Subcutaneous adipose tissue (tissue), 4 donors: ENCODE data around the gene TMEM255B. TPM values are rescaled to one million over a fixed set of nuclear protein-coding genes. Genes with fewer than 3 reads are reported as not detected.

Source experiments
- total RNA-seq, 4 donors: library from RNA; depleted of rRNA; stranded (reverse); fragments of >200 nt; gene quantifications; one replicate each; pipeline ENCODE4 v1.1.0, GENCODE V29; 2016
- TF ChIP-seq, protein P1 (sequence below): fragments of 450-650 bp; IDR thresholded peaks from one replicate; pipeline ENCODE4 v1.5.1; 2016; ENCODE audit warnings: low read depth, mild to moderate bottlenecking, control low read depth, antibody characterized with exemption, moderate library complexity

Gene TMEM255B
- total RNA-seq, 4 donors from 2014 or later, result 1.5 to 19.2 (median 5.2) TPM

DNA sequence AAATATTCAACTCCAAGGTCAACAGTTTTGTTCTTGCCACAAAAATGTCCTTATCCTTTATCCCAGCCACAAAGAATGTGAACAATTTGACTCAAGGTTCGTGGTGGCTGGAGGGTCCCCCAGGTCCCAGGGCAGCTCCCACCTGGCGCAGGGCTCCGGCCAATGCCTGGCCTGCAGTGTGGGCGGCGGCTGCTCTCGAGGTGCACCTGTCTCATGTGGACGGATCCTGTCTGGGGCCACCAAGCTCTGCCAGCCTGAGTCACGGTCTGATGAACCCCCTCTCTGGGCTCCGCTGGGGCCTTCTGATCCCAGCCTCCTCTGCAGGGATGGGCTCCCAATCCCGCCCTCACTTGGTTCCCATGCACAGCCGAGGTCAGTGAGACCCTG lies 55.4 kb downstream of the TMEM255B start:
- TF ChIP-seq, protein P1, sequence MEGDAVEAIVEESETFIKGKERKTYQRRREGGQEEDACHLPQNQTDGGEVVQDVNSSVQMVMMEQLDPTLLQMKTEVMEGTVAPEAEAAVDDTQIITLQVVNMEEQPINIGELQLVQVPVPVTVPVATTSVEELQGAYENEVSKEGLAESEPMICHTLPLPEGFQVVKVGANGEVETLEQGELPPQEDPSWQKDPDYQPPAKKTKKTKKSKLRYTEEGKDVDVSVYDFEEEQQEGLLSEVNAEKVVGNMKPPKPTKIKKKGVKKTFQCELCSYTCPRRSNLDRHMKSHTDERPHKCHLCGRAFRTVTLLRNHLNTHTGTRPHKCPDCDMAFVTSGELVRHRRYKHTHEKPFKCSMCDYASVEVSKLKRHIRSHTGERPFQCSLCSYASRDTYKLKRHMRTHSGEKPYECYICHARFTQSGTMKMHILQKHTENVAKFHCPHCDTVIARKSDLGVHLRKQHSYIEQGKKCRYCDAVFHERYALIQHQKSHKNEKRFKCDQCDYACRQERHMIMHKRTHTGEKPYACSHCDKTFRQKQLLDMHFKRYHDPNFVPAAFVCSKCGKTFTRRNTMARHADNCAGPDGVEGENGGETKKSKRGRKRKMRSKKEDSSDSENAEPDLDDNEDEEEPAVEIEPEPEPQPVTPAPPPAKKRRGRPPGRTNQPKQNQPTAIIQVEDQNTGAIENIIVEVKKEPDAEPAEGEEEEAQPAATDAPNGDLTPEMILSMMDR, result no peak

DNA sequence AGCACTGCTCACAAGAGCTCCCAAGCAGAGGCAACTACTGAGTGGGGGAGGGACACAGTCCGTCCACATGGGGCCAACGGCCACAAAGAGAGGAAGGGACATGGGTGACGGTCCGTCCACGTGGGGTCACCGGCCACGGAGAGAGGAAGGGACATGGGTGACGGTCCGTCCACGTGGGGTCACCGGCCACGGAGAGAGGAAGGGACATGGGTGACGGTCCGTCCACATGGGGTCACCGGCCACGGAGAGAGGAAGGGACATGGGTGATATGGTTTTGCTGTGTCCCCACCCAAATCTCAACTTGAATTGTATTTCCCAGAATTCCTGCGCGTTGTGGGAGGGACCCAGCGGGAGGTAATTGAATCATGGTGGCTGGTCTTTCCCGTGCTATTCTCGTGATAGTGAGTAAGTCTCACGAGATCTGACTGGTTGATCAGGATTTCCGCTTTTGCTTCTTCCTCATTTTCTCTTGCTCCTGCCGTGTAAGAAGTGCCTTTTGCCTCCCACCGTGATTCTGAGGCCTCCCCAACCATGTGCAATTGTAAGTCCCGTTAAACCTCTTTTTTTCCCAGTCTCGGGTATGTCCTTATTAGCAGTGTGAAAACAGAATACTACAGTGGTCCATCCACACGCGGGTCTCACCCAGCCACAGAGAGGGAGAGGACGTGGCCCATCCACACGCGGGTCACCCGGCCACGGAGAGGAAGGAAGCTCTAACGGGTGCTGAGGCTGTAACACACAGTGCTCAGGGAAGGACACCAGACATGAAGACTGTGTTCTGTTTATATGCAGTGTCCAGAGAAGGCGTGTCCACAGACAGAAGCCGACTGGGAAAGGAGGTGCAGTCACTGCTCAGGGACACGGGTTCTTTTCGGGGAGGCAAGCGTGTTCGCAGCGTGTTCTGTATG lies 56.4 kb downstream of the TMEM255B start:
- TF ChIP-seq, protein P1, result no peak

DNA sequence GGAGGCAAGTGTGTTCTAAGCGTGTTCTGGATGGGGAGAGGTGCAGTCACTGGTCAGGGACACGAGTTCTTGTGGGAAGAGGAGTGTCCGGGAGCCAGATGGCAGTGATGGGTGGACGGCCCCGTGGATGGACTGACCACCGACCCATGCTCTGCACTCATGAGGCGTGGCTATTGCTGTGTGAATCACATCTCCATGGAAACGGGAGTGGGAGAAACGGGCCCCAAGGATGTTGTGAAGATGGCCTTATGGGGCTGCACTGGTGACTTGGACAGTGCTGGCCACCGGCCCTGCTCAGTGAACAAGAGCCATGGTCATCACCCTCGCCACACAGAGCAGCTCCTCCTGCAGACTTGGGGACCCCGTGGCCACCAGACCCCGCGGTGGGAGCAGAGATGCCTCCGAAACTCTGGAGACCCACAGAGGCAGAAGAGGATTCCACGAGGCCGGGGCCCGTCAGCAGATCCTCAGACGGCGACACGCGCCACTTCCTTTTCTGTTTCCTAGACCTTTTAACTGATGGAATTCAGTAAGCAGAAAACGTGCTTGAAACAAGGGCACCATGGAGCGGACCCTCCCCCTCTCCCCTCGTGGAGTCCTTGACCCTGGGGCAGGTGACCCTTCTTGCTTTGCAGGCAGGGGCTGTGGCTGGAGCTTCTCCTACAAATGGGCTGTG lies 57.4 kb downstream of the TMEM255B start:
- TF ChIP-seq, protein P1, result no peak

DNA sequence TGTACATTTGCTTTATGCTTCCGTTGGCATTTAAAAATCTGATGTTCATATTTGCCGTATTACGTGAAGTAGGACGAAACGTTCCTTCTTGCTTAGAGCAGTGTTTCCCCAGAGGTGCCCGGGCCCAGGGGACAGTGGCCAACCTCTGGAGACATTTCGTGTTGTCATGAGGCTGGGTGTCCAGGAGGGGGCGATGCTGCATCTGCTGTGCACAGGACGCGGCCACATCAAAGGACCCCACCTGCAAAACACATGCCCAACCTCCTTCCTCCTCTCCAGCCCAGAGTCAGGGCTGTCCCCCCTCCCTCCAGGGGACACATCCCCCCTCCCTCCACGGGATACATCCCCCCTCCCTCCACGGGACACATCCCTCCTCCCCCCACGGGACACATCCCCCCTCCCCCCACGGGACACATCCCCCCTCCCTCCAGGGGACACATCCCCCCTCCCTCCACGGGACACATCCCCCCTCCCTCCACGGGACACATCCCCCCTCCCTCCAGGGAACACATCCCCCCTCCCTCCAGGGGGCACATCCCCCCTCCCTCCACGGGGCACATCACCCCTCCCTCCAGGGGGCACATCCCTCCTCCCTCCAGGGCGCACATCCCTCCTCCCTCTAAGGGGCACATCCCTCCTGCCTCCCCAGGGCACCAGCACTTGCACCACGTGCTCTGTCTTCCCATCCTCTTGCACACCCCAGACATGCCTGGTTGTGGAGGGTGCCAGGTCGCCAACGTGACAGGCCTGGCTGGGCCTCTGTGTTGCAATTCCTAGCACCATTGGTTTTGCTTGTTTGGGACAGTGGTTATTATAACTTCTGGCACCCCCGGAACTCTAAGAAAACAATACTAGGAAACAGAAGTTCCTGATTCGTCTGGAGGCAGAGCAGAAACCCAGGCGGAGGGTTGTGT lies 58.2 kb downstream of the TMEM255B start:
- TF ChIP-seq, protein P1, result no peak

DNA sequence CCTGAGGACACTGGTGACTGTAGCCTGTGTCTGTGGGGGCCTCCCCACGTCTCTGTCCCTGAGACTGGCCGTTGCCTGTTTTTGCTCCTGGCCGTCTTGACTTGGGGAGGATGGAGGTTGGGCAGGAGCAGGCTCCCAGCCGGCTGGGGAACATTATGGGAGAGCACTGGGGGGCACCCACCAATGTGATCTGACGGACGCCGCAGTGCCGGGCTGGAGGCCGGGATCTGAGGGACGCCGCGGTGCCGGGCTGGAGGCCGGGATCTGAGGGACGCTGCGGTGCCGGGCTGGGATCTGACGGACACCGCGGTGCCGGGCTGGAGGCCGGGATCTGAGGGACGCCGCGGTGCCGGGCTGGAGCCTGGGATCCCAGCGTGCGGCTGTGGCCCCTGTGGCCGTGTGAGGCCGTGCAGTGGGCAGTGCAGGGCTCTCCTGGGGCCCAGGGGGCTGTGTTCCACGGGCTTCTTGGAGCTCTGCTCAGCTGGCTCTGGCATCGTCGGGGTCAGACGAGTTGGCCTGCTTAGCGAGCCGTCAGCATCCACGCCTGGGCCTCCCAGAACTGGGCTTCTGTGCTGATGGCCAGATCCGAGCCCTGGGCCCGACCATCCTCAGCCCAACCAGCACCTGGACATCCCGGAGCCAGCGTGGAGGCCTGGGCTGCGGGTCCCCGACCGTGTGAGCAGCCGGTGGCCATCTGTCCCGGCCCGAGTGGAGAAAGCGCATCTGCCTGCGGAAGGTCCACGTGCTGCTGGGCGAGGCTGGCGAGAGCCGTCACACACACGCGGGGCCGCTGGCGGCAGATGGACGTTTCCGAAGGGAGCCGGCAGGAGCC lies 59.0 kb downstream of the TMEM255B start:
- TF ChIP-seq, protein P1, result no peak

DNA sequence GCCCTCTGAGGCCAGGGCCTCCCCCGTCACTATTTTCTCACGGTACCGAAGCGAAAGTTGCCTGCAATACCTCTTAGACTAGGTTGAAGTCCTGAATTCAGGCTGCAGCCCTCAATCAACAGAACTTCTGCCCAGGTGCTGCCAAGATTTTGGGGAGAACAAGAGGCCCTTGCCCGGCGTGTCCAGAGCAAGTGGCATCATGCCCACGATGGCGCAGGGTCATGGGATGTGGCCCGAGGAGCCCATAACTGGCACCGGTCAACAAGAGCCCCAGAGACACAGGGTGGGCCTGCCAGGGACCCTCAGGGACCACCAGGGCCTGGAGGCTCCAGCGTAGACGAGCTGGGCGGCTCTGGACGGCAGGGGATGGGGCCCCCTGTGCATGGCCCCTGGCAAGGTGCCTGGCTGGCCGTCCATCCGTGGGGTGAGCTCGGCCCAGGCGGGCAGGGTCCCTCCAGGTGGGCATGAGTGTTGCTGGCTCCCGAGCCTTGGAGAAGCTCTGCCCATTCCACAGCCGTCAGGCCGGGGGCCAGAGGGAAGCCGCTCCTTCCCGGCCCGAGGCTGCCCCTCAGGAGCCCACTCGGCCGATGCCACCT lies 59.8 kb downstream of the TMEM255B start:
- TF ChIP-seq, protein P1, result no peak
